ENCODE data around the gene TMEM239.

The TMEM239 gene

DNA sequence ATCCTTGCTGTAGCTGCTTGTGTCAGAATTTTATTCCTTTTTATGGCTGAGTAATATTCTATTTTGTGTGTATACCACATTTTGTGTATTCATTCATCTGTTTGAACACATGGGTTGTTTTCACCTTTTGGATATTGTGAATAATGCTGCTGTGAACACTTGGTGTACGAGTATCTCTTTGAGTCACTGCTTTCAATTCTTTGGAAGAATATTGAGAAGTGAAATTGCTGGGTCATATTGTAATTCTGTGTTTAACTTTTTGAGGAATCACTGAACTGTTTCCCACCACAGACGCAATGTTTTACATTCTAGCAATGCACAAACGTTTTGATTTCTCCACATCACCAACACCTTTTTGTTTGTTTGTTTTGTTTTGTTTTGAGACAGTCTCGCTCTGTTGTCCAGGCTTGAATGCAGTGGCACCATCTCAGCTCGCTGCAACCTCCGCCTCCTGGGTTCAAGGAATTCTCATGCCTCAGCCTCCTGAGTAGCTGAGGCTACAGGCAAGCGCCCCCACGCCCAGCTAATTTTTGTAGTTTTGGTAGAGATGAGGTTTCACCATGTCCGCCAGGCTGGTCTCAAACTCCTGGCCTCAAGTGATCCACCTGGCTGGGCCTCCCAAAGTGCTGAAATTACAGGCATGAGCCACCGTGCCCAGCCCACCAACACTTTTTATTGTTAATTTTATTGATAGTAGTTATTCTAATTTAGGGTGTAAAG is 37.4 kb upstream of the TMEM239 start:
- Histone ChIP-seq H3F3A (ENCODE audit: low read depth) (no peaks in the 10 kb centered on the region), H3K4me3 (ENCODE audit: low read length, poor library complexity, severe bottlenecking) (no peak overlapping the region), H3K9me2 (replicated peaks; ENCODE audit: low read depth, low read length) (no peaks in the 10 kb centered on the region), H4K20me1 (ENCODE audit: insufficient read depth, low read length, poor library complexity, severe bottlenecking) (no peaks in the 10 kb centered on the region), H3K9ac (ENCODE audit: low read depth, low read length, poor library complexity, severe bottlenecking) (no peak overlapping the region), H3K4me2 (ENCODE audit: low read depth, low read length, poor library complexity, severe bottlenecking) (no peak overlapping the region), H2AFZ (ENCODE audit: low read length) (no peak overlapping the region), H3K4me1 (ENCODE audit: insufficient read depth, low read length, poor library complexity, severe bottlenecking) (no peaks in the 10 kb centered on the region), H3K27me3 (ENCODE audit: insufficient read depth, low read length, poor library complexity, severe bottlenecking) (no peaks in the 10 kb centered on the region), H3K79me2 (ENCODE audit: insufficient read depth, low read length) (no peaks in the 10 kb centered on the region), H3K9me3 (ENCODE audit: insufficient read depth, low read depth, low read length) (peaks cover 4% of the 10 kb centered on the region; the same call in 1 of the 2 replicates), H3K36me3 (ENCODE audit: insufficient read depth, low read length) (no peaks in the 10 kb centered on the region)
- TF ChIP-seq CTCF (conservative IDR thresholded peaks at IDR 0.05; ENCODE audit: low read length) (no peak), EZH2phosphoT487 (IDR thresholded peaks at IDR 0.05; ENCODE audit: borderline replicate concordance) (no peak)

DNA sequence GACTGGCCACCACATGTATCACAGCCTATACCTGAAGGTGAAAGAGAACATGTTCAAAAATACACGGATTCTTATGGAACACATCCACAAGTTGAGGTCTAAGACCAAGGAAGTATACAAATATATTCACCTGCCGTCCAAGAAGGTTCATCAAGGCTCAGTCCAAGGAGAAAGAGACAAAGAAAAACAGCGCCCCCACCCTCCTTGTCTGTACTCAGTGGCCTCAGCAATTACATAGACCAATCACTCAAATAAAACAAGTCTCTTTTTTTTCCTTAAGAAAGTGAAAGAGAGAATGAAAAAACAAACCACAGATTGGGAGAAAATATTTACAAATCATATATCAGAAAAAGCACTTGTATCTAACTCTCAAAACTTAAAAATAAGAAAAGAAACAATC is 35.2 kb upstream of the TMEM239 start:
- no peak for TF ChIP-seq EZH2phosphoT487 (IDR thresholded peaks at IDR 0.05; ENCODE audit: borderline replicate concordance)
- TF ChIP-seq CTCF (conservative IDR thresholded peaks at IDR 0.05; ENCODE audit: low read length) = peak; percentile 36; the same call in 1 of the 2 replicates
- H3K9me3 ChIP-seq (ENCODE audit: insufficient read depth, low read depth, low read length) = peaks cover 4% of the 10 kb centered on the region; the same call in 1 of the 2 replicates
- no peak overlapping the region for H2AFZ ChIP-seq (ENCODE audit: low read length)
- H3K4me3 ChIP-seq (ENCODE audit: low read length, poor library complexity, severe bottlenecking) = no peak overlapping the region
- H3K27me3 ChIP-seq (ENCODE audit: insufficient read depth, low read length, poor library complexity, severe bottlenecking) = no peaks in the 10 kb centered on the region
- no peaks in the 10 kb centered on the region for H3K79me2 ChIP-seq (ENCODE audit: insufficient read depth, low read length)
- H4K20me1 ChIP-seq (ENCODE audit: insufficient read depth, low read length, poor library complexity, severe bottlenecking) = no peaks in the 10 kb centered on the region
- no peak overlapping the region for H3K4me2 ChIP-seq (ENCODE audit: low read depth, low read length, poor library complexity, severe bottlenecking)
- no peaks in the 10 kb centered on the region for H3K36me3 ChIP-seq (ENCODE audit: insufficient read depth, low read length)
- H3K9ac ChIP-seq (ENCODE audit: low read depth, low read length, poor library complexity, severe bottlenecking) = no peak overlapping the region
- no peaks in the 10 kb centered on the region for H3K9me2 ChIP-seq (replicated peaks; ENCODE audit: low read depth, low read length)
- no peaks in the 10 kb centered on the region for H3K4me1 ChIP-seq (ENCODE audit: insufficient read depth, low read length, poor library complexity, severe bottlenecking)
- no peaks in the 10 kb centered on the region for H3F3A ChIP-seq (ENCODE audit: low read depth)

DNA sequence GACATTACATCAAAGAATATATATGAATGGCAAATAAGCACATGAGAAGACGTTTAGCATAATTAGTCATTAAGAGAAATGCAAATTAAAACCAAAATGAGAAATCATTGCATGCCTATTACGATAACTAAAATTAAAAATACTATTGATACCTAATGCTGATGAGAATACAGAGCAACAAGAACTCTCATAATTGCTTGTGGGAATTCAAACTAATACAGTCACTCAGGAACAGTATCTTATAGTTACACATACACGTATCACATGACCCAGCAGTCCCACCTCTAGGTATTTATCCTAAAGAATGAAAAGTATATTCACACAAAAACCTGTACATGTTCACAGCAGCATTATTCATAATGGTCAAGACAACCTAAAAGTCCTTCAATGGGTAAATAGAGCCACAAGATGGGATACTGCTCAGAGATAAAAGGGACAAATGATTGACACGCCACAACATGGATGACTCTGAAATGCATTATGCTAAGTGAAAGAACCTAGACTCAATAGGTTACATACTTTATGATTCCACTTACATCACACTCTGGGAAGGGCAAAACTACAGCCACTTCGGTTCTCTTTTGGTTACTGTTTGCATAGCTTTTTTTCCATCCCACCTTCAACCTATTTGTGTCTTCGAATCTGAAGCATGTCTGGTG is 32.1 kb upstream of the TMEM239 start:
- Histone ChIP-seq H3K36me3 (ENCODE audit: insufficient read depth, low read length) (no peaks in the 10 kb centered on the region), H3K9ac (ENCODE audit: low read depth, low read length, poor library complexity, severe bottlenecking) (no peak overlapping the region), H3K4me3 (ENCODE audit: low read length, poor library complexity, severe bottlenecking) (no peak overlapping the region), H3K9me2 (replicated peaks; ENCODE audit: low read depth, low read length) (no peaks in the 10 kb centered on the region), H3F3A (ENCODE audit: low read depth) (no peaks in the 10 kb centered on the region), H3K79me2 (ENCODE audit: insufficient read depth, low read length) (no peaks in the 10 kb centered on the region), H3K4me1 (ENCODE audit: insufficient read depth, low read length, poor library complexity, severe bottlenecking) (no peaks in the 10 kb centered on the region), H3K27me3 (ENCODE audit: insufficient read depth, low read length, poor library complexity, severe bottlenecking) (no peaks in the 10 kb centered on the region), H3K9me3 (ENCODE audit: insufficient read depth, low read depth, low read length) (no peaks in the 10 kb centered on the region), H4K20me1 (ENCODE audit: insufficient read depth, low read length, poor library complexity, severe bottlenecking) (no peaks in the 10 kb centered on the region), H2AFZ (ENCODE audit: low read length) (no peak overlapping the region), H3K4me2 (ENCODE audit: low read depth, low read length, poor library complexity, severe bottlenecking) (no peak overlapping the region)
- TF ChIP-seq CTCF (conservative IDR thresholded peaks at IDR 0.05; ENCODE audit: low read length) (no peak), EZH2phosphoT487 (IDR thresholded peaks at IDR 0.05; ENCODE audit: borderline replicate concordance) (no peak)
